Measurements from ENCODE around the gene RXFP4. TPM values are rescaled to one million over a fixed set of nuclear protein-coding genes. Genes with fewer than 3 reads are reported as not detected.
A peak's percentile ranks its signal among the peaks of the same experiment; 100 is the strongest.
"Not testable (repeated sequence)": the region's sequence is repeated elsewhere in the genome, so short reads cannot be mapped to it uniquely, and the experiment has no call there.

RXFP4 gene
- total RNA-seq, 2 experiments from 2014 or later = 0.29 TPM; not detected in 1

DNA sequence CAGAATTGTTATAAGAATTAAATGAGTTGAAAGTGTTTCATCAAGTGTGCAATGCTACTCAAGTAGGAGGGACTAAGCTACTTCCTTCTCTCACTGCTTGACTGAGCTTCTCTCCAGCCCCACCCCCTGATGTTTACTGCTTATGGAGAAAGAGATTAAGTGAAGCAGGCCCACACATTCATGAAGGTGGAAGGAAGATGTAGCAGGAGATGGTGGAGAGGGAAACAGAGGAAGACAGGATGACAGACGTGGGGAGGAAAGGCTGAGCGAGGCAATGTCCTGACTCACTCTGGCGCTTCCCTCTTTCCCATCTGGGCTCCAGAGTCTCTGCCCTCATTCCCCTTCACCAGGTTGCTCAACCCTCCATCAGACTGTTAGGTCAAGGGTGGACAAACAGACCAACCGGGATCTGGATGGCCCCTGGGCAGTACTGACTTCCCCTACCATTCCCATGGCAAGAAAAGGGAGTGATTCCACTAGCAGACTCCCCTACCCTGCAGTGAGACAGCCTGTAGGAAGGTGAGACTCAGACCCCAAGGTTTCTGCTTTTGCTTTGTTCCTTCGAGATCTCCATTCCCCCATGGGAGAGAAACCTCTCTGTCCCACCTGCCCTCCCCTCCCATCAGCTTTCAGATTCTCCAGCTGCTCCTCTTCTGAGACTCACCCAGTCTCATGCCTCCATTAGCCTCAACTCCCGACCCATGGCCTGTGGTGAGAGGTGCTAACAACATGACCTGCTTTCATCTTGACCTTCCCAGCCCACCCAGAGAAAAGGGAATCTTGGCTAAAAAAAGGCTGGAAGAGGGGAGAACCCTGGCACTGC is 40.0 kb downstream of the RXFP4 start:
- intact Hi-C loops (cut with micrococcal nuclease) = loop anchor here (10.0 kb wide), 1 partner anchor 347 kb away; no protein-coding TSS in a partner anchor
- CTCF ChIA-PET = interaction anchor here (1.5 to 10.0 kb wide), 3 partner anchors 8 to 48 kb away, joined by 6 to 135 read pairs (median 10); partner anchors contain the start of genes KHDC4 and RXFP4
- H3K9me3 Mint-ChIP-seq = no peaks in the 10 kb centered on the region
- DNase-seq = peak; percentile 65
- peaks cover 19% of the 10 kb centered on the region for H3K36me3 Mint-ChIP-seq (ENCODE audit: low read depth)
- H3K27me3 Mint-ChIP-seq (ENCODE audit: low read depth) = no peaks in the 10 kb centered on the region
- peaks cover 46% of the 10 kb centered on the region for H3K4me1 Mint-ChIP-seq (ENCODE audit: low read depth)
- peak overlapping the region; percentile 98 for H3K4me3 Mint-ChIP-seq
- H3K27ac Mint-ChIP-seq = peak overlapping the region; percentile 99

DNA sequence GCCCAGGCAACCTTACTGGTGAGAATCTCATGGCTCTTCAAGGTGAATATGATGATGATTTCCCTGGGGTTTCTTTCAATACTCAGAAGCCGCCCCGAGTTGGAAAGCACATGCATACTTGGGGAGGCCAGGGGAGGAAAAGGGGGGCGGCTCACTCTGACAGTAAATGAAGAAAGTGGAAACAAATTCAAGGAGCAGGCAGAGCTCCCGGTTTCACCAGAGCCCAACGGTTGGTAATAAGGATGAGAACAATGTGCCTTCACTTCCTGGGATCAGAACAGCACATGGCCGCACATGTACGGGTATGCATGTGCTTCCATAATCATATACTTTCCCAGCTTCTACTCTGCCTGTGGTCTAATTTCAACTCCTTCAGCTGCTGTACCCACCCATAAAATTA is 40.7 kb downstream of the RXFP4 start:
- Mint-ChIP-seq H3K27ac (peak overlapping the region; percentile 99), H3K36me3 (ENCODE audit: low read depth) (peaks cover 13% of the 10 kb centered on the region), H3K9me3 (no peaks in the 10 kb centered on the region), H3K4me3 (peak overlapping the region; percentile 41), H3K4me1 (ENCODE audit: low read depth) (peaks cover 46% of the 10 kb centered on the region), H3K27me3 (ENCODE audit: low read depth) (no peaks in the 10 kb centered on the region)
- CTCF ChIA-PET = interaction anchor here (0.7 to 10.0 kb wide), 4 partner anchors 8 to 48 kb away, joined by 3 to 135 read pairs (median 8); partner anchors contain the start of genes KHDC4 and RXFP4
- intact Hi-C loops (cut with micrococcal nuclease) = loop anchor here (10.0 kb wide), 1 partner anchor 347 kb away; no protein-coding TSS in a partner anchor
- DNase-seq = no peak

- Mint-ChIP-seq H3K9me3 (no peaks in the 10 kb centered on the region), H3K4me3 (no peak overlapping the region), H3K36me3 (ENCODE audit: low read depth) (peaks cover 8% of the 10 kb centered on the region), H3K27ac (peak overlapping the region; percentile 56), H3K4me1 (ENCODE audit: low read depth) (peaks cover 46% of the 10 kb centered on the region), H3K27me3 (ENCODE audit: low read depth) (no peaks in the 10 kb centered on the region)
- CTCF ChIA-PET = interaction anchor here (1.0 to 10.0 kb wide), 7 partner anchors 14 to 146 kb away, joined by 3 to 135 read pairs (median 4); partner anchors contain the start of genes KHDC4 and RXFP4
- intact Hi-C loops (cut with micrococcal nuclease) = loop anchor here (1.0 to 10.0 kb wide), 2 partner anchors 45 to 349 kb away; no protein-coding TSS in a partner anchor
- DNase-seq = peak; percentile 44
Observed at GRCh38 chr1:155983191-155984024, 42.0 kb downstream of the RXFP4 start.

DNA sequence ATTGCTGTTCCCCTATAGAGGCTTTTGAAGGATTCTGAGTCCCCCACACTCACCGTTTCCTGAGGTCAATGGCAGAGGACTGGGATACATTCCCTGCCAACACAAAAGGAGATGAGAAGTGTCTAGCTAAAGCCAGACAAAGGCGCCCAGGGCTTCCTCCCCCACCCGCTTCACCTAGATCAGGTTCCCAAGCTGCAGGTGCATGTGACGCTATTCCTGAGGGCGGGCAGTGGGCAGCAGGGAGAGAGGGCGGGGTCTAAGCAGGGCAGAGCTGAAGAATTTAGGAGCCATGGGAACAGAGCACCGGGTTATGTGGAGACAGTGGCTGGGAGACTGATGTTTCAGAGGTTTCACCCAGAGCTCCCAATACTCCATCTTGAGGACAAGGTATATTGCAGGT is 42.9 kb downstream of the RXFP4 start:
- Mint-ChIP-seq H3K9me3 (no peaks in the 10 kb centered on the region), H3K36me3 (ENCODE audit: low read depth) (peaks cover 8% of the 10 kb centered on the region), H3K4me3 (no peak overlapping the region), H3K27me3 (ENCODE audit: low read depth) (no peaks in the 10 kb centered on the region), H3K27ac (no peak overlapping the region), H3K4me1 (ENCODE audit: low read depth) (peaks cover 46% of the 10 kb centered on the region)
- DNase-seq = no peak
- intact Hi-C loops (cut with micrococcal nuclease) = loop anchor here (10.0 kb wide), 1 partner anchor 350 kb away; no protein-coding TSS in a partner anchor
- CTCF ChIA-PET = interaction anchor here (0.7 to 10.0 kb wide), 7 partner anchors 13 to 146 kb away, joined by 3 to 135 read pairs (median 4); partner anchors contain the start of genes KHDC4 and RXFP4

DNA sequence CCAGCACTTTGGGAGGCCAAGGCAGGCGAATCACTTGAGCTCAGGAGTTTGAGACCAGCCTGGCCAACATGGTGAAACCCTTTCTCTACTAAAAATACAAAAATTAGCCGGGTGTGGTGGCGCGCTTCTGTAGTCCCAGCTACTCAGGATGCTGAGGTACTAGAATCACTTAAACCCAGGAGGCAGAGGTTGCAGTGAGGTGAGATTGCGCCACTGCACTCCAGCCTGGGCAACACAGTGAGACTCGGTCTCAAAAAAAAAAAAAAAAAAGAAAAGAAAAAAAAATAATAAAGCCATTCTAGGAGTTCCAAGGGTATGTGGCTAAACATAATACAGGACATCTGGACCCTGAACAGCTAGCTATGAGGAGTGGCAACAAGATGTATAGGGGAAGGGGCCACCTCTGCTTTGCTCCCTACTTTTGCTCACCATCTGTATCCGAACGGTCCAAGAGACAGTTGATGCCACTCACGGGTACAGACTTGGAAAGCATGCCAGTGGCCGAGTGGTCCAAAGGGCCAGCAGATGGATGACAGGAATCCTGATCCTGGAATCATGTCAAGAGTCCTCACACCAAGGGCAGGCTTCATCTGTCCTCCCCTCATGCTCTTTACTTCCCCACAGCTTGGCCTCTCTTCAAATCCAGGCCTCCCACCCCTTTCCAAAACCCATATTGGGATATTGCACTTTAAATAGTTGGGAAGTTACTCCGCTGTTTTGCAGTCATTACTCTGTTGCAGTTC is 43.6 kb downstream of the RXFP4 start:
- not testable (repeated sequence) for DNase-seq; H3K9me3 Mint-ChIP-seq; H3K27ac Mint-ChIP-seq; H3K36me3 Mint-ChIP-seq (ENCODE audit: low read depth); H3K27me3 Mint-ChIP-seq (ENCODE audit: low read depth); H3K4me3 Mint-ChIP-seq
- CTCF ChIA-PET = interaction anchor here (0.6 to 10.0 kb wide), 5 partner anchors 11 to 81 kb away, joined by 3 to 135 read pairs (median 5); partner anchors contain the start of gene RXFP4
- intact Hi-C loops (cut with micrococcal nuclease) = loop anchor here (10.0 kb wide), 1 partner anchor 350 kb away; no protein-coding TSS in a partner anchor
- H3K4me1 Mint-ChIP-seq (ENCODE audit: low read depth) = peaks cover 45% of the 10 kb centered on the region

DNA sequence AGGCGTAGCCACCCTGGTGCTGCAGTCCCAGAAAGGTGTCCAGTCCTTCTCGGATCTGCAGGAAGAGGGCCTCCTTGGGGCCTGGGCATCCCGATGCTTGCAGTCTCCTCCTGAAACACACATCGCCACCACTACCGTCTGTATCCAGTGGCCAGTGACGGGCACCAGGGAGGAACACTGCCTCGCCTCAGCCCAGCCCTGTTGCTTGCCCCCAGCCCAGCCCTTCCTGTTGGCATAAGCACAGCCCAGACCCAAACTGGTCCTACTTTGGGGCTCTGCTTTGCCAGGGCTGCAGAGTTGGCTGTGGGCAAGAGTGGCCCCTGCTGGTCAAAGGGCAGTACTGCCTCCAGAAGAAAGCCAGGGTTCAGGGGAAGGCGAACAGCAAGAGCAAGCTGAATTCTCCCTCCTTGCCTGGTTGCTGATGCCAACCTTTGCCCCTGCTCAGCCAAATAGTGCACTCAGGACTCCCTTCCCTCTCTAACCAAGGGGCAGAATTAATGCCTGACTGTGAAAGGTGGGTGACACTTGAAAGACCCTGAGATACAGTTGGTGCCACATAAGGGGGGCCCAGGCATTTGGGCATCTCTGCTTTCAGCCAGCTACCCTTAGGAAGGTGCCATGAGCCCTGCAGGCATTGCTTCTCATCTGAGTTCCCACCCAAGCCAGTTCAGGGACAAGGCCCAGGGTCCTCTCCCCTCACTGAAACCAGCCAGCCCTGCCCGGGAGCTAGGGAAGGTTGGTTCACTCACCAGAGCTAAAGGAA is 48.0 kb downstream of the RXFP4 start:
- Mint-ChIP-seq H3K4me1 (ENCODE audit: low read depth) (peaks cover 4% of the 10 kb centered on the region), H3K27ac (no peak overlapping the region), H3K9me3 (no peaks in the 10 kb centered on the region), H3K36me3 (ENCODE audit: low read depth) (no peaks in the 10 kb centered on the region), H3K27me3 (ENCODE audit: low read depth) (no peaks in the 10 kb centered on the region), H3K4me3 (no peak overlapping the region)
- DNase-seq = peak; percentile 87
- intact Hi-C loops (cut with micrococcal nuclease) = loop anchor here (1.0 to 10.0 kb wide), 3 partner anchors 51 to 355 kb away; partner anchors contain the start of gene KHDC4
- CTCF ChIA-PET = interaction anchor here (0.5 to 6.7 kb wide), 24 partner anchors 8 to 97 kb away, joined by 3 to 129 read pairs (median 5); partner anchors contain the start of genes ARHGEF2 and KHDC4

DNA sequence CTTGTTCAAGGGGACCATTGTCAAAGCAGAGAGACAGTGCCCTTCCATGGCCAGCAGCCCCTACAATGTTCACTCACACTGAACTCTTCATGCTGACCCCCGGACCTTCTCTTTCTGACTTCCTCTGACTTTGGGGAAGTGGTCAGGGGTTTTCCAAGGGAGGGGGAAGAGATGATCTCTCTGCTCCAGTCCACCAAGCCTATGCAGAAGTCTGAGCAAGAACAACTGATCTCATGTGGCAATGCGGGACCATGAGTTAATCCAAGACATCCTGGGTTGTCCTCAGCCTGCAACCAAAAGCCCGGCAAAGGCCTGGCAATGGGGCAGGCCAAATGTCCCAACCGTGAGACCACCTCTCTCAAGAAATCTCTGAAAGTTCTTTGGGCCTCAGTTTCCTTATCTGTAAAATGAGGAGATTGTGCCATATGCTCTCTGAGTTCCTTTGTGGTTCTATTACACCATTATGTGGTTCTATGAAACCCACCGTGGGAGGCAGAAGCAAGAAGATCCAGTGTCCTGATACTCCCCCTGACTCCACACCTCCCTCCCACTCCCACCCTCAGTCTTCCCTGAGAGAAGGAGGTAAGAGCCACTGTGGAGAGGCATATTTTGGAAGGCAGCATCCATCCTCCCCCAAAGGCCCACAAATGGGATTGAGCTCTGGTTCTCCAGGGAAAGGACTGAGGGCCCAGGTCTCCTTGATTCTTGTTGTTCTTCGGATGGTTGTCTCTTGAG is 48.7 kb downstream of the RXFP4 start:
- intact Hi-C loops (cut with micrococcal nuclease) = no loop called here
- Mint-ChIP-seq H3K9me3 (no peaks in the 10 kb centered on the region), H3K27ac (no peak overlapping the region), H3K36me3 (ENCODE audit: low read depth) (no peaks in the 10 kb centered on the region), H3K4me1 (ENCODE audit: low read depth) (peaks cover 4% of the 10 kb centered on the region), H3K4me3 (no peak overlapping the region), H3K27me3 (ENCODE audit: low read depth) (no peaks in the 10 kb centered on the region)
- no peak for DNase-seq
- CTCF ChIA-PET = interaction anchor here (0.5 to 6.7 kb wide), 21 partner anchors 9 to 93 kb away, joined by 3 to 129 read pairs (median 6); partner anchors contain the start of genes ARHGEF2 and KHDC4

Small RNAs within 50 kb of the gene (microRNA-seq; reads per million reads assigned to microRNA genes)
- gene MIR6738 (ENCODE audit: borderline microRNAs expressed, borderline replicate concordance) = not detected

Other genes starting within 250 kb of the RXFP4 start
- gene GON4L, start 84.4 kb upstream of the RXFP4 start, total RNA-seq = 10 to 100 TPM; 36.6 to 37.1 TPM
- 1 to 10 TPM; 6.3 to 7.0 TPM for gene SYT11, start 82.1 kb upstream of the RXFP4 start, total RNA-seq
- gene RIT1, start 30.3 kb upstream of the RXFP4 start, total RNA-seq = 10 to 100 TPM; 17.1 to 21.3 TPM
- gene KHDC4, start 7.2 kb upstream of the RXFP4 start, total RNA-seq = 10 to 100 TPM; 82.3 to 87.2 TPM
- 100 to 1,000 TPM; 154 to 159 TPM for gene ARHGEF2, start 36.9 kb downstream of the RXFP4 start, total RNA-seq
- gene SSR2, start 79.3 kb downstream of the RXFP4 start, total RNA-seq = 100 to 1,000 TPM; 141 to 142 TPM
- 10 to 100 TPM; 27.1 to 27.4 TPM for gene UBQLN4, start 112.2 kb downstream of the RXFP4 start, total RNA-seq
- gene LAMTOR2, start 113.1 kb downstream of the RXFP4 start, total RNA-seq = 10 to 100 TPM; 54.9 to 55.9 TPM
- gene RAB25, start 119.5 kb downstream of the RXFP4 start, total RNA-seq = 1 to 10 TPM; 1.3 TPM
- under 1 TPM; 0.22 to 0.36 TPM for gene MEX3A, start 140.8 kb downstream of the RXFP4 start, total RNA-seq
- gene LMNA, start 173.1 kb downstream of the RXFP4 start, total RNA-seq = 10 to 100 TPM; 62.1 to 62.6 TPM
- gene SEMA4A, start 211.9 kb downstream of the RXFP4 start, total RNA-seq = 10 to 100 TPM; 17.4 to 17.5 TPM

Measured in activated naive CD4-positive, alpha-beta T cell treated with anti-CD3 and anti-CD28 coated beads for 36 hours (primary cell).